HG03520 (cell line): ENCODE measurements around the gene UQCRQ.

Source experiments
- ATAC-seq: cut with Tn5 transposase; IDR thresholded peaks from one replicate; pipeline ENCODE4 v1.9.1; 2021; ENCODE audit warnings: mild to moderate bottlenecking, moderate library complexity; ENCODE audit not compliant: unreplicated experiment

Gene UQCRQ

GRCh38 chr5:132867046-132867451, 607 bp downstream of the UQCRQ start:
- ATAC-seq = no peak

DNA sequence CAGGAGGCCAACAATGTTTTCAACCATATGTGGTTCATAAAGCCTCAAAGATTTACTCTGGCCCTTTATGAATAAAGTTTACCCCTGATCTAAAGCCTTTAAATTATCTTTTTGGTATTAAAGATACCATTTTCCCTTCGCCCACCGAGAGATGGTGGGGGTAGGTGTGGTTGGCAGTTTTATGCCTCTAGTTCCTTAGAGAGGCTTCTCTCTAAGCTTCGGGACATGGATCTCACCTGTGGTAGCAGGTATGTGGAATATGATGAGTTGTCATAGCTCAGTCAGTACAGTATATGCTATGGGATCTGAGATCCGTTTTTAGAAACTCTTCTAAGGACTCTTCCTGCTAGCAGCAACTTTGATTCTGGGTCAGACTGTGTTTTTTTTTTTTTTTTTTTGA, 2.3 kb downstream of the UQCRQ start:
- no peak for ATAC-seq

- ATAC-seq = no peak
Measured at GRCh38 chr5:132870801-132871200, 4.4 kb downstream of the UQCRQ start.

- no peak for ATAC-seq
Measured at GRCh38 chr5:132871459-132872284, 5.2 kb downstream of the UQCRQ start.

DNA sequence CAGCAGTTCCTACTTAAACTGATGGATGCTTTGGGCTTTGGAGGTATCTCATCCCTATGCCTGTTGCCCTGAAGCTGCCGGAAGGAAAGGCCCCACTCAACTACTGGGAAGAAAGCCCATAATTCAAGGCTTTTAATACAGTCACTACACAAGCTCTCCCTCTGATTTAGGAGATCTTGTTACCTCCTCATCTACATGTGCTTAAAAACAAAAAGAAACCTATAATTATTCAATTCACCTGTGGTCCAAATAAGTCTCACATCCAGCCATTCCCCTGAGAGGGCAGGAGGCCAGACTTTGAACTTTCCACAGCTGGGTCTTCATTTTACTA, 6.3 kb downstream of the UQCRQ start:
- ATAC-seq = no peak

DNA sequence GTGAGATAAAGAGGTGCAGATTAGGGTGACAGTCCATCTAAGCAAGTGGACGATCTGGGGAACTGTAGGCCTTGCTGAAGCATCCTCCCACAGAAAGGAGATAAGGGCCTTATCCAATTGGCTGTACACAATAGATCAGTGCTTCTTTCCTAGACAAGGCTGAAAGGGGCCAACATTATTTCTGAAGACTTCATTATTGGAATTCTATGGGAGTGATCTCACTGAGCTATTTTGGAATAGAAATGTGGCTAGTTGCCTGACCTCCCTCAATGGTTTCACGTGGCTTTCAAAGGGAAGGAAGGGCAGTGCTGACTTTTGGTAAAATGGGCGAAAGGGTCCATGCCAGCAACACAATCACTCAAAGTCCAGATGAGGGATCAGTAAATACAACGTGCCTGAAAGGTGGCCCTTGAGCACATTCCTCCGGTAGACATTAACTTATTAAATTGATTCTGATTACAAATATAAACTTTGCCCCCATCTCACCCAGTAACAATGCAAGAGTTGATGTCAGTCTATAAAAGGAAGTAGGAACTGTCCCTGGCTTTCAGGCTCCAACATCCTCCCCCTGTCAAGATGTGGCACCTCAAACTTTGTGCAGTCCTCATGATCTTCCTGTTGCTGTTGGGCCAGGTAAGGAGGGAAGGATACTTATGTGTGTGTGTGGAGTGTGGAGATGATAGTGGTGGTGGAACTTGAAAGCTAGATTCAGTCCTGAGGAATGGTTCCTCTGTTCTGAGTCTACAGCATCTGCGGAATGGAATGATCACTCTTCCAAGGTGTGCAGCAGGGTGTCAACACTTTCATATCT, 6.9 kb downstream of the UQCRQ start, which contains the start of gene LEAP2:
Gene LEAP2 (plus strand): TSS at position 550 of the 811 bp plus-strand sequence. CDS start 27 bp downstream, at position 577.
- ATAC-seq = no peak

DNA sequence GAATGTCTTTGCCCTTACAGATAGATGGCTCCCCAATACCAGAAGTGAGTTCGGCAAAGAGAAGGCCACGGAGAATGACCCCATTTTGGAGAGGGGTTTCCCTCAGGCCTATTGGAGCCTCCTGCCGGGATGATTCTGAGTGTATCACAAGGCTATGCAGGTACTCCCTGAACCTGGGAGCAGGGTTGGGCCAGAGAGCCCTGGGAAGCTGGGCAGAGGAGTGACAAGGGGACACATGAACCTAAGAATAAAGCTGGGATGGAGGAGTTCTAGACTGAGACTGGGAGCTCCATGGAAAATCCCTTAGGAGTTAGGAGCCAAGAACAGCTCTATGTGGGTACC, 7.5 kb downstream of the UQCRQ start:
- ATAC-seq = no peak

DNA sequence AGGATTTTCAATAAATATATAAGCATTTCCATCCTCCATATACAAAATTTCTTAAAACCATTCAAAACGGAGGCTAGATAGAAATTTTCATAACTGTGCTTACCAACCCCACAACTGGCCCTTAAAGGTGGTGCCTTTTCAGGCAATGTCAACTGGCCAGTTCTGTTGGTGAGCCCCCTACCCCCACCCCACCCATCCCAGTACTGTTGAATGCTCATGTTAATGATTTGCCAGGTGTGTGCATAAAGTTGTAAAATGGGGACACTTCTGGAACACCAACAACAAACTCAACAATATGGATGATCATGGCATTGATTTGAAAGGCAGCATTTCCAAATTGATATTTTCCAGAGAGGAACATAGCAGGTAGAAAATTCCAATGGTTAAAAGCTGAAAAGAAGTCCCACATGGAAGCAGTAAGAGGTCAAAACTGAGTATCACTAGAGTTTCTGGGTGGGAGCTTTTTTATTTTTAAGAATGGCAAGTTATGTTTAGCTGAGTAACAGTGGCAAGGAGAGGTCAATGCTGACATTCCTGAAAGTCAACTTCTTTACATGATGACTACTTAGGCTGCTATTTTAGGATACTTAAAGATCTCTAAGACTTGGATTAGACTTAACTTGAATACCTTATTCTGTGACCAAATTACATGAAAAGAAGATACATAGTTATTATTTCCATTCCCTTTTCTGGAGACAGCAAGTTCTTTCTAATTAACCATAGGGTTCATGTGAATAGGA, 9.7 kb downstream of the UQCRQ start:
- ATAC-seq = no peak

GRCh38 chr5:132877466-132877865, 11.0 kb downstream of the UQCRQ start:
- ATAC-seq = no peak

GRCh38 chr5:132877938-132878337, 11.5 kb downstream of the UQCRQ start:
- ATAC-seq = no peak

DNA sequence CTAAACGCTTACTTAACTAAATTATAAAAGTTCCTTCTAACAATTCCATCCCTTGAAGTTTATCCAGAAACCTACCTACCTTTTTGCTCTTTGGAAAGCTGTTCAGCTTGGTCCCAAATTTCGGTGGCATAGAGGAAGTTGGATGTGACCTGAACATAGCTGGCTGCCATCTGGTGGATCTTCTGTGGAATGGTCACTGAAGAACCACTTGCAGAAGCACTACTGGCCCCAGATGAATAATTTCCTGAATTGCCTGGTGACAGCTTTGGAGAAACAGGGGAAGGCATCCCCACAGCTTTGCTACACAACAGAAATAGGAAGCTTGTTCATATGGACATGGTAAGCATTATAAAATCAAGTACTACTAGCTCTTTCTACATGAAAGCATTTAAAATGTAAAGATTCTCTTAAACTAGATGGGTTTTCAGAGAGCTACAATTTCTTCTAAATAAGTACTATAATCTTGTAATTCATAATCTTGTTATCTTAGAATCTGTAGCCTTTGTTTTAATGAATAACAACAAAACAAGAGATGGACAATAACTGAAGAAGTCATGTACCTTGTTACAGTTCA, 16.9 kb downstream of the UQCRQ start:
- ATAC-seq = no peak

DNA sequence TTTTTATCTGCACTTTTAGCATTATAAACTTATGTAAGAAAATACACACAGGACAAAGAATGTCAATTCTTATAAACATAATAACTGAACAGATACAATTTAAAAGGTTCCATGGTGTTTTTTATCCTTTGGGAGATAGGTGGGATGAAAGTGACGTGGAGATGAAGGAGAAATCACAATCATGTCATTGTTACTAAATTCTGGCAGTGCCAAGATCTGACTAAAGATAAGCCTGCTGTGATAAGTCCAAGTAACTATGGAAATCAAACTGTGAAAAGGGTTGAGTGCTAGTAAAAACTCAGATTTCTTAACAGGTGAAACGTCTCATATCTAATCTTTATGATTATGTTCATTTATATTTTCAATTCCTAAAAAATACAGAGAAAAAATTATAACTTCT, 18.1 kb downstream of the UQCRQ start:
- no peak for ATAC-seq

GRCh38 chr5:132886064-132886823, 19.8 kb downstream of the UQCRQ start:
- no peak for ATAC-seq

- no peak for ATAC-seq
Measured at GRCh38 chr5:132887283-132887682, 20.8 kb downstream of the UQCRQ start.

GRCh38 chr5:132889501-132889900, 23.1 kb downstream of the UQCRQ start:
- no peak for ATAC-seq

DNA sequence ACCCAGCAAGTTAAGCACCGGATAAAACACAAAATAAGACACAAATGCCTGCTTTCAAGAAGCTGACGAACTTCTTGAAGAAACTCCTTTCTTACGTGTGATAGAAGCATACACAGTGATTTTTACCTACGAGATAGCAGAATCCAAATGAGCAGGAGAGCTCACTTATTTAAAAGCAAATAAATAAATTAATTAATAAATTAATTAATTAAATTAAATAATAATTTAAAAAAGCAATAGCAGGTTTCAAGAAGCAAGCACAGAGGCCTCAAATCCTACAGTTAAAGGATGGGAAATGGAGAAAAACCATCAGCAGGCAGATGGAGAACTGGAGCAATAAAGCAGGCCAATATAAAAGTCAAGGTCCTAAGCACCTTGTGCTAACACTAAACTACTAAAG, 24.4 kb downstream of the UQCRQ start:
- ATAC-seq = no peak

DNA sequence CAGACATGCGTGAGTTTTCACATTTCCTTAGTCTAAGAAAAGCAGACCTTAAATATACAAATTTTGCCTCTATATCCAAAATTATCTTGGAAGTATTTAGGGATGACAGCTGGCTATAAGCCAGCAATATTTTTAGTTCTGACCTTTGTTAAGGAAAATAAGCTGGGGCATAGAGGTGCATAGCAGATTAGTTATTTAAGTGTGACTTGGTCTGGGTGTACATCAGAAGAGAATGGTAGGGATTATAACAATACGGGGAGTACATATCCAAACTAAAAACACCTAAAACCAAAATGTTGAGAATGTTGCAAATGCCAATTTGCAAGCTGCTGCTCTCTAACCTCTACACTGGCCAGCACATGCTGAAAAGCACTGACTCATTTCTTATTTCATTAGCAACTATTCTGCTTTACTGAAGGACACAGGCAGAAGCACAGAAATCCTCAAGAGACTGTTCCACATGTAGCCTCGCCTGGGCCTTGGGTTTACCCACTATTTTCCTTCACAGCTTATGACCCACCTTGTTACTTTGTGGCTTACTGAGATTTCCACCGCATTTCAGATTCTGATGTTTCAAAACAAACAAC, 29.4 kb downstream of the UQCRQ start:
- no peak for ATAC-seq

GRCh38 chr5:132896685-132897084, 30.2 kb downstream of the UQCRQ start:
- ATAC-seq = no peak

DNA sequence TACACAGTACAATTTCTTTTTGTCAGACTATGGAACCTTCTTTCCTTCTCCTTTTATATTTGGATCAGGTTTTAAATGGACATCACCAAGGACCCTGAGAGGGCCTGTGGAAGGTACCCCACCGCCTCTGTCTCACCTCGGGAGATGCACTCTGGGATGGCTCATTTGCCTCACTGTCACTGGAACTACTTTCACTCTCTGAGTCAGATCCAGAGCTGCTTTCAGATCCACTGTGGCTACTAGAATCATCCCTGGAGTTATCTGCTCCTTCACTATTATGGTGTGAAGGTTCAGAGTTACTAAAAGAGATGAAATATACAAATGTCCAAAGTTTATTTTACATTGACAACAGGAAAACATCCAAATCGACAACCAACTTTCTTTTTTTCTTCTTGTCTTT, 31.7 kb downstream of the UQCRQ start:
- ATAC-seq = no peak

DNA sequence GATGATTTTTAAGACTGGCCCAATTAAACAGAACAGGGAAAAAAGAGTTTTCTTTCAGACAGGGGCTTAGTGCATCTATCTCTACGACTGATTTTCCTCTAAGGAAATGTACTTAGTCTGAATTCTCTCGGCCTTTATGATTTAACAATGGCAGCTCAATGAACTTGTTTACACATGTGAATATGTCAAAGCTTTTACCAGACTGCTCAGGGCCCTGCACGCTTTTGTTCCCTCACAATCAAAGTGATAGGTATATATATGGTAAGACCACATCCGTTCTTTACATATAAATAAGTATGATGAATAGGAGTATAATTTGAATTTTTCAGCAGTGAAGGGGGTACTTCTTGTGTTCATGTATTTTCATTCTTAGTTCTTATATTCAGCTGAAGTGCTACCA, 34.6 kb downstream of the UQCRQ start:
- no peak for ATAC-seq
